ENCODE results near the gene CD46. TPM values are rescaled to one million over a fixed set of nuclear protein-coding genes. Genes with fewer than 3 reads are reported as not detected.

The CD46 gene
- total and polyA plus RNA-seq, 8 donors: 208 to 342 (median 264) TPM

- ATAC-seq: no peak
Observed at GRCh38 chr1:207823531-207823879, 71.7 kb downstream of the CD46 start.

GRCh38 chr1:207823880-207824566, 72.2 kb downstream of the CD46 start:
- peak; percentile 67 for ATAC-seq
- Histone ChIP-seq H3K4me3 (peak overlapping the region; percentile 38 to 59), H3K27me3 (no peaks in the 10 kb centered on the region), H3K36me3 (peaks cover 0 to 13% of the 10 kb centered on the region in 2 donors), H3K27ac (peak overlapping the region; percentile 95 to 98), H3K9me3 (no peaks in the 10 kb centered on the region), H3K4me1 (peaks cover 51 to 100% of the 10 kb centered on the region in 2 donors)
- intact Hi-C loops (cut with DNase I): no loop called here
- TF ChIP-seq CTCF (IDR thresholded peaks at IDR 0.05): peak; percentile 44 to 76
- DNase-seq: peak; percentile 76 to 93 (median 83)

More at GRCh38 chr1:207823531-207823879, 71.7 kb downstream of the CD46 start:
- H3K36me3 ChIP-seq: peaks cover 0 to 18% of the 10 kb centered on the region in 2 donors
- peaks cover 47 to 100% of the 10 kb centered on the region in 2 donors for H3K4me1 ChIP-seq
- peak overlapping the region; percentile 38 to 59 for H3K4me3 ChIP-seq
- H3K27ac ChIP-seq: peak overlapping the region; percentile 95 to 98
- H3K9me3 ChIP-seq: no peaks in the 10 kb centered on the region
- intact Hi-C loops (cut with DNase I): no loop called here
- H3K27me3 ChIP-seq: no peaks in the 10 kb centered on the region
- no peak for DNase-seq
- TF ChIP-seq CTCF (IDR thresholded peaks at IDR 0.05): no peak

- TF ChIP-seq CTCF (IDR thresholded peaks at IDR 0.05): no peak
- peaks cover 0 to 5% of the 10 kb centered on the region in 2 donors for H3K36me3 ChIP-seq
- peaks cover 51 to 96% of the 10 kb centered on the region in 2 donors for H3K4me1 ChIP-seq
- no peak overlapping the region for H3K4me3 ChIP-seq
- intact Hi-C loops (cut with DNase I): no loop called here
- H3K9me3 ChIP-seq: no peaks in the 10 kb centered on the region
- no peak for ATAC-seq
- peak overlapping the region; percentile 95 to 98 for H3K27ac ChIP-seq
- no peaks in the 10 kb centered on the region for H3K27me3 ChIP-seq
- no peak for DNase-seq
Observed at GRCh38 chr1:207824691-207825408, 73.0 kb downstream of the CD46 start.

GRCh38 chr1:207825409-207825695, 73.5 kb downstream of the CD46 start:
- intact Hi-C loops (cut with DNase I): no loop called here
- ATAC-seq (no peak), DNase-seq (no peak)
- Histone ChIP-seq H3K4me3 (peak overlapping the region in 1 of 2 donors; percentile 22), H3K9me3 (no peaks in the 10 kb centered on the region), H3K36me3 (peaks cover 0 to 4% of the 10 kb centered on the region in 2 donors), H3K27me3 (no peaks in the 10 kb centered on the region), H3K27ac (peak overlapping the region; percentile 95 to 98), H3K4me1 (peaks cover 51 to 91% of the 10 kb centered on the region in 2 donors)
- no peak for TF ChIP-seq CTCF (IDR thresholded peaks at IDR 0.05)
